Stimulated activated CD4-positive, alpha-beta T cell treated with anti-CD3 and anti-CD28 coated beads, Interleukin-1b, Interleukin-23, amount 100 ng/mL, for 24 hours (primary cell): Measurements from ENCODE around the gene HOXA6.

ENCODE experiments used
- DNase-seq, 4 experiments: peaks; one replicate each; pipeline ENCODE4 v3.0.0-alpha.2; 2020; ENCODE audit warnings: low read depth in 4 of 4, low spot score in 1 of 4

Gene HOXA6

GRCh38 chr7:27141137-27141922, 6.2 kb downstream of the HOXA6 start:
- no peak for DNase-seq

- DNase-seq = no peak
Observed at GRCh38 chr7:27140126-27140857, 7.3 kb downstream of the HOXA6 start.

DNA sequence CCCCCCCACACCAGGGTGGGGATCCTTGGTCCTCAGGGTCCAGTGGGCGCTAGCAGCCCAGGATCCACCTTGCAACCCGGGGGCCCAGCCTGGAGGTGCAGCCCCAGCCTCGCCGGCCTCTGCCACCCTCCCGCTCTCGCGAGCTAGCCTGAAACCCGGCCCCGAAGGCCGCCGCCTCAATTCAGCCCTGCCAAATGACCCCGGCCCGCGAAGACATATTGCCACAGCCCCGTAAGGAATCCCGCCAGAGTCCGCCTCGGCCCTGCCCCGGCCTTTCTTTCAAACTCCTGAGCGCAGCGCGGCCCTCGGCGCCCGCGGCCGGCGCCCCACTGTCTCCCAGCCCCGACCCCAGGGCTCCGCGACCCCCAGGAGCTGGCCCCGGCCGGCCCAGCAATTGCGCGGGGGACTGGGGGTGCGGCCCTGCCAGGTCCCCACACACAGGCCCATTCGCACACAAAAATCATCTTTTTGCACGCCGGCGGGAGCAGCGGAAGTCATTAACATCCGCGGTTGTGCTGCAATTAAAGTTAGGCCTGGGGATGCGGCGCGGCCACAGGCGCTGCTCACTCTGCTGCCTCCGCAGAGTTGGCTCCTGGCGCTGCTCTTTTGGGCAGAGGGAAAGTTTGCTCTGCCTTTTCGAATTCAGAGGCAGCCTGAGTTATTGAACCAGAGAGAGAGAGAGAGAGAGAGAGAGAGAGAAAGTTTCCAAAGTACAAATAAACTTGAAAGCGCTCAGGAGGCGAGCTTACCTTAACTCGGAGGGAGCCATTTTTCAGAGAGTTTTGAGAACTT, 8.0 kb downstream of the HOXA6 start:
- no peak for DNase-seq

DNA sequence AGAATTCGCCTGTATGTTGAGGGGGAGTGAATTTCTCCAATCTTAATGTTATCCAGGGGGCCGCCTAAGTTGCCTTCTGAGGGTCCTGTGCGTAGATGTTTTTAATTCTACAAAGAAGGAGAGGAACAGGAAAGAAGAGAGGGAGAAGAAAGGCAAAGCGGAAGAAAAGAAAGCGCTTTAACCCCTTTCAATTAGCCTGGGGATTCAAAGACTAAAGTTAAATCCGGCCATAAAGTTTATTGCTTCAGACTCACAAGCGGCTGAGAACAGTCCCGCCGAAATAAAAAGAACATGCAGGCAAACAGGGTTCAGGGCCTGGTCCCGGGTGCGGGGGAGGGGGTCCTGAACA, 8.6 kb downstream of the HOXA6 start:
- DNase-seq = no peak

GRCh38 chr7:27138472-27138871, 9.1 kb downstream of the HOXA6 start:
- DNase-seq = no peak

GRCh38 chr7:27137640-27138315, 9.8 kb downstream of the HOXA6 start:
- DNase-seq = no peak

GRCh38 chr7:27134392-27134791, 13.2 kb downstream of the HOXA6 start:
- DNase-seq = no peak

DNA sequence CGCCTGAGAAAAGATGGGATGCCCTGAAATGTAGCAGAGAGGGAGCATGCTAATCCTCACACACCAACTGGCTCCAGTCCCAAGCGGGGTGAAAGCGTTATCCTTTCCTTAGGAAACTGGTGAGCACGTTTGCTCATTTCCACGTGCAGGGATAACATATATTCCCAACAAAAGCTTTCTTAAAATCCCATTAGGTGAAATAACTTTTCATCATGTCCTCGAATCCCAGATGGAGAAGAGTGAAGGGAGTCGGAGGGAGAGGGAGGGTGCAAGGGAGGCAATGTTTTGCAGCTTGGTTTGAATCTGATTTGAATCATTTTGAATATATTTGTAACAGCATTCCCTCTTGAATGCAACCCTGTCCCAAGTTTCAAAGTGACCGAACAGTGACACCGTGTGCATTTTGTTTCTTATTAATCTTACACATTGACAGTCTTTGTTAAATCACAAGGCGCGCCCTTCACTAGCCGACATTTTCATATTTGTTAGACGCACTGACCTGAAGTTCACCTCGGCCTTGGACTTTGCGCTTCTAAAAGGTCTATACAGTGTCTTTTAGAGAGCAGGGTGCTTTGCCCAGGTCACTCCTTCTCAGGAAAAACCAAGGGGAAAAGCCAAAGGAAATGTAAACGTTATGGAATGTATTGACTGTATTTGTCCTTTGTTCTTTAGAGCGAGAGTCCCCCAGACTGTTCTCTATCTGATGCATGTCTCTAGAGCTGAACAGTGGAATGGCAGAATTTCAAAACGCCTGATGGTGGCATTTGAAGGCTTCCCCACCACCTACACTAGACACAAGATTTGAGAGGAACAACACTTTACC, 14.0 kb downstream of the HOXA6 start:
- no peak for DNase-seq

- no peak for DNase-seq
Observed at GRCh38 chr7:27132978-27133377, 14.6 kb downstream of the HOXA6 start.

DNA sequence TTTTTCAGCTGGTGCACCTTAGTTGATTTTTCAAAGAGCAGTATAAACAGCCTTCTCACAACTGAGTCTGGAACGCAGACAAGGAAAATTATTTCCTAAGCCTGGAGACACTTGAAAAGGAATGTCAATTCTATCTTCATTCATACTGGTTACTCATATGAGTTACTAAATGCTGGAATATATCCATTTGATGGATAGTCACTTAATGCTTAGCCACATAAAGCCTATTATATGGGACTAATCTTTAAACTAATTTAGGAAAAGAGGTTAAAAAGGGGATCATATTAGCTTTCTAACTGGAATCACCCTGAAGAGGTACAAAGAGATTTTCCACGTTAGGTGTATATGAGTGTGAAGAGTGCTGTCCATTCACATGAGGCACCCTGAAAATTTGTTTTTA, 15.4 kb downstream of the HOXA6 start:
- no peak for DNase-seq

GRCh38 chr7:27131390-27131819, 16.2 kb downstream of the HOXA6 start:
- DNase-seq = no peak

- DNase-seq = peak; percentile 50 to 56 (median 54)
Observed at GRCh38 chr7:27130540-27131389, 16.8 kb downstream of the HOXA6 start, which contains the start of gene HOXA4. Gene HOXA4, minus strand, starts transcription at chr7:27130757. Its CDS starts 24 bp downstream, at chr7:27130733.

- no peak for DNase-seq
Observed at GRCh38 chr7:27129729-27130539, 17.6 kb downstream of the HOXA6 start.

DNA sequence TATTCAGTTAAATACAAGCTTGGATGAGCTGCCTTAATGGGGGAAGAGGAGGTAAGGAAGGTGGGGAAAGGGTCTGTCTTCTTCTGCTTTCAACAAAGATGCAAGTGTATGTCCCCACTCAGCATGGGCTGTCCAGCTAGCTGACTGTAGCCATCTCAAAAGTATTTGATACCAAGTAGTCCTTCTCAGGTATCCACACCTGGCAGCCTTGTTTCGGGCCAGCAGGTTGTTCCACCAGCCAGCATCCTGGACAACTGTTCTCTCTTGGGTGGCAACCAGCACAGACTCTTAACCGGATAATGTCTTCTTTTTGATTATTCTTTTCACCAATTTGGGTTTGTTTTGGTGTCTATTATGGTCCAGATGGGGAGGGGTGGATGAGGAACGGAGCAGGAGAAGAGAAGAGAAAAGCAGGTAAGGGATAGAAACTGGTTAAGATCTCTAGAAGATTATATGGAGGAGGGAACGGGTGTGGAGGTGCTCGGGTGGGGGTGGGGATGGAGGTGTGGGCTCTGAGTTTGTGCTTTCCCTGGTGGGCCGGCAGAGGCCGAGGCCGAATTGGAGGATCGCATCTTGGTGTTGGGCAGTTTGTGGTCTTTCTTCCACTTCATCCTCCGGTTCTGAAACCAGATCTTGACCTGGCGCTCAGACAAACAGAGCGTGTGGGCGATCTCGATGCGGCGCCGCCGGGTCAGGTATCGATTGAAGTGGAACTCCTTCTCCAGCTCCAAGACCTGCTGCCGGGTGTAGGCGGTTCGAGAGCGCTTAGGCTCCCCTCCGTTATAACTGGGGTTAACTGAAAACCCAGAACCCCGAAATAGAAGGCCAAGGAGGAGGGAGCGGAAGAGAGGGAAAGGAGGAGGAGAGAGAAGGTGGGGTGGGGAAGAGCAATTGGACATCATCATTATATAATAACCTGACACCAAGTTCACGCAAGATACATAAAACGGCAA, 18.5 kb downstream of the HOXA6 start:
- DNase-seq = no peak

GRCh38 chr7:27128034-27128433, 19.5 kb downstream of the HOXA6 start:
- no peak for DNase-seq

GRCh38 chr7:27126596-27127327, 20.8 kb downstream of the HOXA6 start:
- no peak for DNase-seq

GRCh38 chr7:27125986-27126394, 21.6 kb downstream of the HOXA6 start:
- DNase-seq = no peak
